GM20000 (cell line): ENCODE results near the gene ZNF428.

Experiments used
- DNase-seq: peaks from one replicate; pipeline ENCODE4 v3.0.0; 2012; ENCODE audit warnings: low spot score
- CTCF ChIP-seq: IDR thresholded peaks from 2 replicates; pipeline ENCODE4 v1.5.1; 2012; ENCODE audit warnings: mild to moderate bottlenecking, control low read depth; ENCODE audit errors: extremely low read depth, missing control alignments

Gene ZNF428, protein sequence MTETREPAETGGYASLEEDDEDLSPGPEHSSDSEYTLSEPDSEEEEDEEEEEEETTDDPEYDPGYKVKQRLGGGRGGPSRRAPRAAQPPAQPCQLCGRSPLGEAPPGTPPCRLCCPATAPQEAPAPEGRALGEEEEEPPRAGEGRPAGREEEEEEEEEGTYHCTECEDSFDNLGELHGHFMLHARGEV

GRCh38 chr19:43619262-43620060 lies at the start of gene ZNF428:
Gene ZNF428 (minus strand): TSS chr19:43619629. CDS start chr19:43614304, 5,325 bp downstream.
- DNase-seq: peak; percentile 94
- no peak for TF ChIP-seq CTCF

- peak; percentile 95 for DNase-seq
- no peak for TF ChIP-seq CTCF
Measured at GRCh38 chr19:43668406-43669109, 49.1 kb upstream of the ZNF428 start.

DNA sequence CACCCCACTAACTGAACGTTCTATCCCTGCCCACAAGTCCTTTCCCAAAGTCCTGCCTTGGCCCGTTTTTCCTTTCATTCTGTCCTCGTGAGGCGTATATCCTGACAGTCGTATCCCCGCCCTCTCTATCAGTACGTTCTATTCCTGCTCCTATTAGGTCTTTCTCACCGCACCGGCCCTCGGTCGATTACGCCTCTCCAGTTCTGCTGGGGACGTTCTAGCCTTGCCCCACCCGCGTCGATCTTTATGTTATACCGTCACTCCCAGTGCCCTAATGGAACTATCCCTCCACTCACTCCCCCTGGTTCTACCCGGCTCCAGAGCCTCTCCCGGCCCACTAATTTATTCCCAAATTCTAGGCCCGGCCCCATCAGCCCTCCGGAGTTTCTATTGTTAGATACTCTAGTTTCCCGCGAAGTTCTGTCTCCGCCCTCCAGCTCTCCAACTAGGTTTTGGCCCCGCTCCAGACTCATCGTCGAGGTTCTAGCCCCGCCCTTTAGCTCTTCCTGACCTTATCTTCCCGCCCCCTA lies 48.5 kb upstream of the ZNF428 start:
- DNase-seq: no peak
- TF ChIP-seq CTCF: no peak

DNA sequence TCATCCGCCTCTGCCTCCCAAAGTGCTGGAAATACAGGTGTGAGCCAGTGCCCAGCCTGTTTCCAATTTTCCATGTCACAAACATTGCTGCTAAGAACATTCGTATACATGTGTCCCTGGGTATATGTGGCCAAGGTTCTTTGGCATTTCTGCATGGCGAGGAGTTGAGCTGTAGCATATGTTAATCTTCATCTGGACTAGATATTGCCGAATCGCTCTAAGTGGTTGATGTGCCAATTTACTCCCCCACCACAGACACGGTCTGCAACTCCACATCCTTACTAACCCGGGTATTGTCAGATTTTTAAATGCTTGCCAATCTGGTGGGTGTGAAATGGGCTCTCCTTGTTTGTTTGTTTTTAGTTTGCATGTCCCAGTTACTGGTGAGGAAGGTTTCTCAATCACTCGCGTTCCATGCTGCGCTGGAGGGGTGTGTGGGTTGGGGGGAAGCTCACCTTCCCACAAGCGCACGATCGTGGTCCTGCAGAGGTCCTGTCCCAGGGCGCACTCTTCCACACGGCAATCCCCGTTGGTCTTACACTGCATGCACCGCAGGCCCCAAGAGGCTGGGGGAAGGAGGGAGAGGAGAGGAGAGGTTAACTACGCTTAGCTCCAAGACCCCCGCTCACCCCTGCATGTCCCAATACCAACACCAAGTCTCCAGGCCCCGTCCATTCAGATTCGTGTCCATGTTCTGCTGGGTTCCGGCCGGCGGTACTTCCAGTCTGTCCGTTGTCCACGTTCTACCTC lies 47.9 kb upstream of the ZNF428 start:
- DNase-seq: no peak

DNA sequence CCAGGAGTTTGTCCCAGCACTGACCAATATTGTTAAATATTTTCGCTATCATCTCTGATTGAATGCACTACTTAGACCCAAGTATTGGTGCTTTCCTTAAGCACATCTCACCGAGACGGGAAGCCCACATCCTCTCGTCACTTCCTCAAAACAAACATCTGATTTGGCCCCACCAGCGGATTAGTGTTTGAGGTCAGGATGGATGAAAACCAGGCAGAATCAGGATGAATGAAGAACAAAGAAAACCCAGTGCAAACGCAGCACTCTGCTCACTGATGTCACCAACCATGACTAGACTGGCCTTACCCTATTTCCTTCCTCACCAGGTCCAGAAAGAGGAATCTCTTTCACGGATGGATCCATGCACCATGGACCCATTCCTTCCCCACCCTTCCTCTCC lies 44.6 kb upstream of the ZNF428 start:
- no peak for DNase-seq
- TF ChIP-seq CTCF: no peak

More for the DNA sequence above, 47.9 kb upstream of the ZNF428 start:
- TF ChIP-seq CTCF: no peak

- no peak for TF ChIP-seq CTCF
- DNase-seq: no peak
Measured at GRCh38 chr19:43662487-43662886, 43.1 kb upstream of the ZNF428 start.
